Activated CD4-positive, alpha-beta T cell treated with anti-CD3 and anti-CD28 coated beads for 24 hours (primary cell): ENCODE measurements around the gene TOGARAM2.
A peak's percentile ranks its signal among the peaks of the same experiment; 100 is the strongest.

Experiments
- DNase-seq, 2 donors: peaks; one replicate each; pipeline ENCODE4 v3.0.0-alpha.2; 2020; ENCODE audit warnings: low read depth in 2 of 2

Gene TOGARAM2

GRCh38 chr2:28997847-28998735 lies 17.0 kb downstream of the TOGARAM2 start:
- DNase-seq, result no peak

- DNase-seq, result no peak
Observed at GRCh38 chr2:29000481-29000880, 19.4 kb downstream of the TOGARAM2 start.

GRCh38 chr2:29000956-29001355 lies 19.9 kb downstream of the TOGARAM2 start:
- DNase-seq, result no peak

- no peak for DNase-seq
Observed at GRCh38 chr2:29001806-29002205, 20.7 kb downstream of the TOGARAM2 start.

- no peak for DNase-seq
Observed at GRCh38 chr2:29004755-29005154, 23.7 kb downstream of the TOGARAM2 start.

GRCh38 chr2:29005331-29005730 lies 24.2 kb downstream of the TOGARAM2 start:
- no peak for DNase-seq

GRCh38 chr2:29006092-29006979 lies 25.2 kb downstream of the TOGARAM2 start:
- DNase-seq, result no peak

GRCh38 chr2:29006980-29007301 lies 25.8 kb downstream of the TOGARAM2 start:
- no peak for DNase-seq

DNA sequence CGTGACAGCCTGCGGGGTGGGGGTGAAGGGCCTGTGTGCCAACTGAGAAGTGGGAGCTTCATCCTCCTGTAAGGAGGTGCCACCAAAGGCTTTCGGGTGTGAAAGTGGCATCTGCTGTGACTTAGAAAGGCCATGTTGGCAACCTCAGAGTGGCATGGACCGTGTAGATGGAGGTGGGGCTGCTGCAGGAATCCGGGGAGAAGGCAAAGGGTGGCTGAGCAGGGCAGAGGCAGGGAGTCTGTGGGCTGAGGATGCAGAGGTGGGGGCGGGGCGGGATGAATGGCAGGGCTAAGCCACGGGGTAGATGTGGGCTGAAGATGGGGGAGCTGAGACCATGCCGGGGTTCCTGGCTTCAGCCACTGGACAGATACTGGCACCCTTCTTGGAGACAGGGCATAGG lies 28.2 kb downstream of the TOGARAM2 start:
- no peak for DNase-seq

DNA sequence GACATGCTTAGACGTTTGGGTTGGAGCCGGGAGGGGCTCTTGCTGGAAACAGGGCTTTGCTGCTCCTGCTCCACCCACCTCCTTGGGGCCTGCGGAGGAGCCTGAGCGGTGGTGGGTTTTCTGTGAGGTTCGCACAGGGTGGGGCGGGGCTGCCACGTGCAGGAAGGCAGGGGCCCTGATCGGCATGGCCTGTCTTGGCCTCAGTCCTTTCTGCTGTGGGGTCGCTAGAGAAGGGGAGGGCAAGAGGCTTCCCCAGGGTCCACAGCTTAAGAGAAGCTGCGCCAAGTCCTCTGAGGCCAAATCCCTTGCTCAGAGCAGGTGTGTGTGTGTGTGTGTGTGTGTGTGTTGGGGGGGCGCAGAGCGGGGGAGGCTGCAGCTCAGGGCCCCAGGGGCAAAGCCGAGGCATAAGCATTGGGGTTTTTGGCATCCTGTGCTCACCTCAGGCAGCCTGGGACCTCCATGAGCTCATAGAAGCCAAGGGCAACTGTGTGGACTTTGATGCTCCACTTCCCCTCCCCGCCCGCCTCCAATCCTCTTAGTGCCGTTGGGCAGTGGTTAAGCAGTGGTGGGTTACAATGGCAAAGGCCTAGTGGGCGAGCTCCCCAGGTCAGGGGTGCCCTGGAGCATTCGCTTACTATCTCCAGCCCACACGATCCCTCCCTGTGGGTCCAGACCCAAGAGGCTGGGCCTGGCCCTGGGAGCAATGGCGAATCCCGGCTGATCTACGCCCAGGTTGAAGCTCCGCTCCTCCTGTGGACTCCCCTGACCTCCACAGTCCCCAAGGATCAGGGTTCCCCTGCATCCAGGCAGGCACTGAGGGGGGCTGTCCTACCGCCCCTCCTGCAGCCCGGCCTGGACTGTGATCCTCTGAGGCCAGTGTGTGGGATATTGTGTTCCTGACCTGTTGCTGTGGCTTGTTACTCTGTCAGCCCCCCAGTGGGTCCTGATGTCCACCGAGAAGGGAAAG lies 28.9 kb downstream of the TOGARAM2 start:
- DNase-seq, result no peak

- DNase-seq, result no peak
Observed at GRCh38 chr2:29010946-29011345, 29.8 kb downstream of the TOGARAM2 start.

- DNase-seq, result no peak
Observed at GRCh38 chr2:29011418-29012060, 30.4 kb downstream of the TOGARAM2 start.

DNA sequence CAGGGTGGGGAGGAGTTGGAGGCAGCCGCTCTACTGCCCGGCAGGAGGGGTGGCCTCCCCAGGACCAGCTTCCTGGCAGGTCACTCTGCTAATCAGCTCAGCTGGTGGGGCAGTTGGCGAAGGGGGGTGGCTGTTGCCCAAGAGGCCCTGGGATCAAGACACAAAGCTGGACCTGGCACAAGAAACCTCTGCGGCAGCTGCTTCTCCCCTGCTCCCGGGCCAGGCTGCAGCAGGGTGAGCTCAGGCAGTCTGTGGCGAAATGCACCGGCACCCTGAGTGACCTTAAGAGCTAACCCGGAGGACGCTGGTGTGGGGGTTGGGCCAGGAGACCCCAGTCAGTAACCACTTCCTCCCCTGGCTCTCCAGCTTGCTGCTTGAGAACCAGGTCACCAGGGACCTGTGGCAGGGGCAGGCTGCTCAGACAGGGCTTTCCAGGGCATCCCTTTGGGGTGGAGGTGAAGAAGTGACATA lies 31.1 kb downstream of the TOGARAM2 start:
- no peak for DNase-seq

DNA sequence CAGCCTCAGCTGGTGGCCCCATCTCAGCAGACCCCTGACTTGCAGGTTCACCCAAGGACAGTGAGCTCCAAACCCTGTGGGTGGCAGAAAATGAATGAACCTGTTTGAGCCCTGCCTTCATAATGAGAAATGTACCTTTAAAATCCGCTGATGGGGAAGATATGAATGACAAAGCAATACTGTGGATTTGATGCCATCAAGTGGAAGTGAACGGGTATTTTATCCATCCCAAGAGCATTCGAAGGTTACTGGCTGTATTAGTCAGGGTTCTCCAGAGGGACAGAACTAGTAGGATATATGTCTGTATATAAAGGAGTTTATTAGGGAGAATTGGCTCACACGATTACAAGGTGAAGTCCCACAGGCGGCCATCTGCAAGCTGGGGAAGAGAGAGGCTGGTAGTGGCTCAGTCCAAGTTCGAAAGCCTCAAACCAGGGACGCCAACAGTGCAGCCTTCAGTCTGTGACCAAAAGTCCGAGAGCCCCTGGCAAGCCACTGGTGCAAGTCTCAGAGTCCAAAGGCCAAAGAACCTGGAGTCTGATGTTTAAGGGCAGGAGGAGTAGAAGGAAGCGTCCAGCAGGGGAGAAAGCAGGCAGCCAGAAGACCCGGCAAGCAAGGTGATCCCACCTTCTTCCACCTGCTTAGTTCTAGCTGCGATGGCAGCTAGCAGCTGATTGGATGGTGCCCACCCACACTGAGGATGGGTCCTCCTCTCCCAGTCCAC lies 32.1 kb downstream of the TOGARAM2 start:
- DNase-seq, result no peak

DNA sequence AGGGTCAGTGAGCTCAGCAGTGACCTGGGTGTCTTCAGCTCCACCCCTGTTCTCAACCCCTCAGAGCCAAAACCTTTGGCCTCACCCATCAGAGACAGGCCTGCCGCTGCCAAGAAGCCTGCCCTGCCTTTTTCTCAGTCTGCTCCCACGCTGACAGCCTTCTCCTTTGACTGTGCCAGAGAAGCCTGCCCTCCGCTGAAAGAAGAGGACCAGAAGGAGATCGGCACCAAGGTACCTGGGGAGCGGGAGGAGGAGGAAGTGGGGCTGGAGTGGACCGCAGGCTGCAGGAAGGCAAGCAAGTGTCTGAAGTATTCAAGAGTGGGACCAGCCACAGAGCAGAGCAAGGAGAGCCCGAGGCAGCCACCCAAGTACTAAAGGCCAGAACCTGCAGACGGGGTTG lies 33.2 kb downstream of the TOGARAM2 start:
- no peak for DNase-seq

DNA sequence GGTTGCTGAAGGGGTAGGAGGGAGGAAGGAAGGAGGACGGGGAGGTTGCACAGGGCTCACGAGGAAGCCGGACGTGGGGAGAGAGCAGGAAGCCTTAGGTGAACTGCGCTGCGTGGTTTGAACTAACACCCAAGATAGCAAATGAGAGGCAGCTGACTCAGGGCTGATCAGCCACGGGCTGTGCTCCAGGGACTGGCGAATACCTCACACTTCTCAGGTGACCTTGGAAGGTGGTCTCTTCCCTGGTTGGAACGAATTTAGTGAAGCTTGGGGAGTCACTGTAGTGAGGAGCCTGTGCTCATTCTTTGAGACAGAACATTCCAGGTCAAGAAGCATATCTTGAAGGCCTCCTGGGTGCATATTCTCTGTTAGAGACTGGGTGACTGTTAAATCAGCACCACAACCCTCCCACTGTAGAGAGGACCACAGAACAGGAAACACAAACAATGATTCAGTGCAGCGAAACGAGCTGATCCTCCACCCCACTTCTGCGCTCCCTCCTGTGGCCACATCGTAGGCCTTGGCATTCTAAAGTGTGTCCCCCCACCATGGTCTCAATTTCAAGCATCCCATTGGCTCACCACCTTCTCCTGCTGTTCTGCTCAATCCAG lies 33.8 kb downstream of the TOGARAM2 start:
- DNase-seq, result peak; percentile 50 to 51

DNA sequence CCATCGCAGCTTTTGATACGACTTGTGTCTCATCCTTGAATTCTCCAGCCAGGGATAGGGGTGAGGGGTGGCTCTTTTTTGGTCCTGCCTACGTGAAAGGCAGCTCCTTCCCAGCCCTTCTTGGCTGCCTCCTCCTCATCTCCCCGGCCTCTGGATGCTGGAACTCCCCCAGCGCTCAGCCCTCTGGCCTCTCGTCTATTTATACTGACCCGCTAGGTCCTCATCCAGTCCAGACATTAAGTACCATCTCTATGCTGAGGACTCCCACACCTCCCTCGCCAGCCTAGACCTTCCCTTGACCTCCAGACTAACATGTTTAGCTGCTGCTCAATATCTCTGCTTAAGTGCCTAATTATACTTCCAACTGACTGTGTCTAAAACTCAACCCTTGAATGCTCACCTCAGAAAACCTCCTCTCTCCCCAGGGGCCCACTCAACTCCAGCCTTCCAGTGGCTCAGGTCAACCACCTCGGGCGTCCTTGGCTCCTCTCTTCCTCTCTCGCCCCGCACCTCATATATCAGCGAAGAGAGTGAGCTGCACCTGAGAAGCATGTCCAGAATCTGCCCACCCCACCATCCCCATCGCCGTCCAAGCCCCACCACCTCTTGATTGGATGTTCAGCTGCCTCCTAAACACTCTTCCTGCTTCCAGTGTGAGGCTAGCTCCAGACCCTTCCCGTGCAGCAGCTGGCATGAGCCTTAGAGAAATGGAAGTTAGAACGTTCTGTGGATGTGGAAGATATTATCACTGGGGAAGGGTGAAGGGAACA lies 34.8 kb downstream of the TOGARAM2 start:
- DNase-seq, result no peak

GRCh38 chr2:29016504-29016903 lies 35.4 kb downstream of the TOGARAM2 start:
- no peak for DNase-seq
